Adrenal gland (tissue), 12 donors: ENCODE results near the gene MACROD2. TPM values are rescaled to one million over a fixed set of nuclear protein-coding genes. Genes with fewer than 3 reads are reported as not detected.

Experiments used
- DNase-seq, 7 donors: peaks; one replicate each; pipeline ENCODE4 v3.0.0-alpha.2; 2019 to 2020
- H3K27ac ChIP-seq, 5 donors: fragments of 200-600 bp; sonication (generic) in 4 of 5; 1 replicate in 3 of 5; 2 replicates in 2 of 5; pipeline versions ENCODE4 v1.5.1 to v1.8.0; 2016 to 2020; ENCODE audit warnings: mild to moderate bottlenecking in 1 of 5
- H3K27me3 ChIP-seq: fragments of 200-600 bp; 2 replicates; pipeline ENCODE4 v1.8.0; 2021
- H3K36me3 ChIP-seq, 2 donors: fragments of 200-600 bp; replicated peaks in 1 of 2; 1 replicate in 1 of 2; 2 replicates in 1 of 2; pipeline versions ENCODE4 v1.5.1 to v1.8.0; 2018 to 2022
- H3K4me1 ChIP-seq, 2 donors: fragments of 200-600 bp; replicated peaks in 1 of 2; 1 replicate in 1 of 2; 2 replicates in 1 of 2; pipeline versions ENCODE4 v1.5.1 to v1.8.0; 2018 to 2021
- H3K4me3 ChIP-seq, 4 donors: fragments of 200-600 bp; sonication (generic) in 3 of 4; one replicate each; pipeline ENCODE4 v1.5.1; 2016 to 2018
- H3K9me3 ChIP-seq, 3 donors: fragments of 200-600 bp; sonication (generic) in 1 of 3; replicated peaks in 1 of 3; 1 replicate in 2 of 3; 2 replicates in 1 of 3; pipeline versions ENCODE4 v1.5.1 to v1.8.0; 2016 to 2021
- CTCF ChIP-seq, 6 experiments: fragments of 450-650 bp in 4 of 6; fragments of 200-600 bp in 2 of 6; sonication (generic) in 1 of 6; IDR thresholded peaks; 1 replicate in 5 of 6; 2 replicates in 1 of 6; pipeline versions ENCODE4 v1.5.1 to v1.8.0; 2016 to 2021; ENCODE audit warnings: antibody characterized with exemption in 6 of 6, mild to moderate bottlenecking in 2 of 6, moderate library complexity in 1 of 6
- POLR2A ChIP-seq, 2 donors: fragments of 450-650 bp; IDR thresholded peaks; one replicate each; pipeline ENCODE4 v1.6.1; 2017; ENCODE audit warnings: antibody characterized with exemption in 2 of 2, mild to moderate bottlenecking in 2 of 2, moderate library complexity in 1 of 2
- WGBS, 4 donors: extraction: QIAGEN DNeasy Blood & Tissue Kit in 2 of 4; methylation state at CpG; one replicate each; pipeline versions ENCODE4 v1.1.5 to v1.1.7; 2013 to 2017; 5-methylcytosine and 5-hydroxymethylcytosine counted together
- intact Hi-C, 2 donors: fragments of 100-400 bp; cut with DNase I; formaldehyde crosslinking; loops; one replicate each; pipeline versions ENCODE4 v1.14.1 to v1.15.0; 2022 to 2023
- polyA plus RNA-seq, 3 donors: library from polyadenylated mRNA; stranded (reverse); fragments of 200-250 nt in 2 of 3; fragments of 350-450 nt in 1 of 3; fragmentation: Illumina TruSeq in 1 of 3; extraction: RNeasy Lipid Tissue Mini Kit (QIAGEN cat#74804) in 1 of 3; gene quantifications; one replicate each; pipeline ENCODE4 v1.2.3, GENCODE V29; 2013 to 2014
- total RNA-seq, 9 donors: library from RNA; depleted of rRNA in 4 of 9; stranded (reverse); fragments of >200 nt in 4 of 9; fragments of 120-200 nt in 1 of 9; fragmentation: NEBNext Ultra II Directional in 1 of 9; extraction: Animal tissue kit (Norgen Biotek cat#: 25700) in 1 of 9; gene quantifications; one replicate each; pipeline versions ENCODE4 v1.1.0 to v1.2.4, GENCODE V29; 2013 to 2023
- donor health status: healthy with polysubstance abuse.
- donor health status: Bipolar disorder and iron deficiency.
- donor health status: DM: yes; HTN: yes; CAD: no.
- donor health status: DM: no; HTN: no; CAD: no.
- donor health status: DM: no; HTN: no; CAD: no.
- donor health status: DM: yes; HTN: yes; CAD: no.

MACROD2 gene
- total and polyA plus RNA-seq, 12 donors, result 1.1 to 21.2 (median 6.4) TPM

- no peaks in the 10 kb centered on the region for H3K4me1 ChIP-seq
- peak in 3 of 7 donors; percentile 17 to 47 (median 24) for DNase-seq
- intact Hi-C loops, result no loop called here
- no peak overlapping the region for H3K4me3 ChIP-seq
- no peaks in the 10 kb centered on the region for H3K36me3 ChIP-seq
- TF ChIP-seq CTCF (IDR thresholded peaks at IDR 0.05) (no peak), POLR2A (IDR thresholded peaks at IDR 0.05) (no peak)
- 59 to 65% (median 60%) methylated on average over 5 of the region's 5 CpGs for WGBS, 4 donors
- no peaks in the 10 kb centered on the region for H3K9me3 ChIP-seq
- no peak overlapping the region for H3K27ac ChIP-seq
- H3K27me3 ChIP-seq, result no peaks in the 10 kb centered on the region
Observed at GRCh38 chr20:14673164-14673563, 677.8 kb downstream of the MACROD2 start.

- Histone ChIP-seq H3K27me3 (no peaks in the 10 kb centered on the region), H3K27ac (no peak overlapping the region), H3K9me3 (no peaks in the 10 kb centered on the region), H3K4me1 (no peaks in the 10 kb centered on the region), H3K36me3 (no peaks in the 10 kb centered on the region), H3K4me3 (no peak overlapping the region)
- WGBS, 4 donors, result 65 to 78% (median 76%) methylated on average over 2 of the region's 2 CpGs
- DNase-seq, result no peak
- no peak for TF ChIP-seq CTCF (IDR thresholded peaks at IDR 0.05)
- no peak for TF ChIP-seq POLR2A (IDR thresholded peaks at IDR 0.05)
- intact Hi-C loops, result no loop called here
Observed at GRCh38 chr20:14677455-14677854, 682.1 kb downstream of the MACROD2 start.

- intact Hi-C loops, result no loop called here
- no peak overlapping the region for H3K4me3 ChIP-seq
- H3K4me1 ChIP-seq, result no peaks in the 10 kb centered on the region
- 79 to 85% (median 82%) methylated on average over 3 of the region's 3 CpGs for WGBS, 4 donors
- no peak overlapping the region for H3K27ac ChIP-seq
- TF ChIP-seq CTCF (IDR thresholded peaks at IDR 0.05) (no peak), POLR2A (IDR thresholded peaks at IDR 0.05) (no peak)
- no peak for DNase-seq
- no peaks in the 10 kb centered on the region for H3K27me3 ChIP-seq
- no peaks in the 10 kb centered on the region for H3K9me3 ChIP-seq
- H3K36me3 ChIP-seq, result no peaks in the 10 kb centered on the region
Observed at GRCh38 chr20:14685183-14685582, 689.9 kb downstream of the MACROD2 start.

- intact Hi-C loops, result no loop called here
- WGBS, 4 donors, result 63 to 85% (median 76%) methylated on average over 2 of the region's 2 CpGs
- no peak for DNase-seq
- H3K27me3 ChIP-seq, result no peaks in the 10 kb centered on the region
- H3K4me1 ChIP-seq, result no peaks in the 10 kb centered on the region
- H3K4me3 ChIP-seq, result no peak overlapping the region
- TF ChIP-seq POLR2A (IDR thresholded peaks at IDR 0.05) (no peak), CTCF (IDR thresholded peaks at IDR 0.05) (no peak)
- no peak overlapping the region for H3K27ac ChIP-seq
- no peaks in the 10 kb centered on the region for H3K9me3 ChIP-seq
- no peaks in the 10 kb centered on the region for H3K36me3 ChIP-seq
Observed at GRCh38 chr20:14687313-14687712, 692.0 kb downstream of the MACROD2 start.
